GM12891 (cell line): ENCODE results near the gene S100A3.

Experiments used
- POLR2A ChIP-seq: IDR thresholded peaks from 2 replicates; pipeline ENCODE4 v1.6.1; 2011; ENCODE audit warnings: low read depth, low read length, control low read depth
- POLR2AphosphoS5 ChIP-seq: IDR thresholded peaks from 2 replicates; pipeline ENCODE4 v1.6.1; 2011; ENCODE audit warnings: low read depth, low read length, control low read depth
- TAF1 ChIP-seq: IDR thresholded peaks from 2 replicates; pipeline ENCODE4 v1.6.1; 2011; ENCODE audit warnings: low read depth, low read length, control low read depth

DNA sequence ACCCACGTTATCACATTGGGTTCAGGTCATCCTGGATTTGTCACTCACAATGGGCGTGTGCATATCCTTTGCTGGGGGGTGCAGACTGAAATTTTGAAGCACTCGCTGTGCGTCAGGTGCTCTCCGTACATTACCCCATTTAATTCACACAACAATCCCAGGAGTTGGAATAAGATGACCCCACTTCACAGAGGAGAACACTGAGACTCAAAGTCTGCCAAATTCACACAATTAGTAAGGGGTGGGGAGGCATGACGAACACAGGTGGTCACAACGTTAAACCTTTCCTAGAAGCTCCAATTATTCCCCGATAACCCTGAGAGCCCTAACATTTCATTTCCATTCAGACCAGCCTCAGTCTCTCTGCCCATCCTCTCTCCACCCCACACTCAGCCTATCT lies 20.4 kb upstream of the S100A3 start:
- no peak for TF ChIP-seq POLR2A
- no peak for TF ChIP-seq POLR2AphosphoS5
- TF ChIP-seq TAF1: no peak
